Effector CD4-positive, alpha-beta T cell (primary cell): Measurements from ENCODE around the gene WDPCP.
"Not testable (repeated sequence)": the region's sequence is repeated elsewhere in the genome, so short reads cannot be mapped to it uniquely, and the experiment has no call there.

ENCODE experiments used
- DNase-seq: peaks from one replicate; pipeline ENCODE4 v3.0.0-alpha.2; 2020

Gene WDPCP

GRCh38 chr2:63537306-63537705, 51.0 kb downstream of the WDPCP start:
- no peak for DNase-seq

- no peak for DNase-seq
Measured at GRCh38 chr2:63530704-63531279, 57.5 kb downstream of the WDPCP start.

- DNase-seq = no peak
Measured at GRCh38 chr2:63525905-63526304, 62.4 kb downstream of the WDPCP start.

- DNase-seq = no peak
Measured at GRCh38 chr2:63522950-63523349, 65.3 kb downstream of the WDPCP start.

GRCh38 chr2:63520793-63521192, 67.5 kb downstream of the WDPCP start:
- DNase-seq = no peak

GRCh38 chr2:63514781-63515180, 73.5 kb downstream of the WDPCP start:
- DNase-seq = no peak

GRCh38 chr2:63514237-63514716, 74.0 kb downstream of the WDPCP start:
- DNase-seq = no peak

- no peak for DNase-seq
Measured at GRCh38 chr2:63506320-63506719, 82.0 kb downstream of the WDPCP start.

- no peak for DNase-seq
Measured at GRCh38 chr2:63503818-63504217, 84.5 kb downstream of the WDPCP start.

GRCh38 chr2:63500398-63500797, 87.9 kb downstream of the WDPCP start:
- no peak for DNase-seq

GRCh38 chr2:63497576-63497975, 90.7 kb downstream of the WDPCP start:
- DNase-seq = no peak

GRCh38 chr2:63494968-63495367, 93.3 kb downstream of the WDPCP start:
- no peak for DNase-seq

- DNase-seq = no peak
Measured at GRCh38 chr2:63494100-63494499, 94.2 kb downstream of the WDPCP start.

GRCh38 chr2:63488118-63488713, 100.1 kb downstream of the WDPCP start:
- DNase-seq = no peak

GRCh38 chr2:63486861-63487290, 101.4 kb downstream of the WDPCP start:
- DNase-seq = no peak

GRCh38 chr2:63484901-63485300, 103.4 kb downstream of the WDPCP start:
- DNase-seq = no peak

- DNase-seq = no peak
Measured at GRCh38 chr2:63484481-63484880, 103.8 kb downstream of the WDPCP start.

- no peak for DNase-seq
Measured at GRCh38 chr2:63477686-63478085, 110.6 kb downstream of the WDPCP start.

GRCh38 chr2:63469313-63469712, 119.0 kb downstream of the WDPCP start:
- not testable (repeated sequence) for DNase-seq

- no peak for DNase-seq
Measured at GRCh38 chr2:63465633-63466032, 122.6 kb downstream of the WDPCP start.

GRCh38 chr2:63463142-63463541, 125.1 kb downstream of the WDPCP start:
- no peak for DNase-seq

- DNase-seq = no peak
Measured at GRCh38 chr2:63446658-63447057, 141.6 kb downstream of the WDPCP start.

GRCh38 chr2:63444565-63445288, 143.6 kb downstream of the WDPCP start:
- no peak for DNase-seq

- DNase-seq = no peak
Measured at GRCh38 chr2:63440612-63441011, 147.7 kb downstream of the WDPCP start.
